SK-N-SH (cell line): ENCODE data around the gene MT1F.

Source experiments
- EP300 ChIP-seq, 2 experiments: IDR thresholded peaks; 2 replicates each; pipeline versions ENCODE4 v1.4.0 to v1.6.1; 2012; ENCODE audit warnings: borderline replicate concordance in 1 of 2, low read depth in 1 of 2, low read length in 1 of 2
- EZH2phosphoT487 ChIP-seq: fragments of 200-600 bp; sonication (generic); IDR thresholded peaks from 2 replicates; pipeline ENCODE4 v1.6.1; 2017; ENCODE audit warnings: low read depth, mixed run types, mild to moderate bottlenecking, antibody characterized with exemption, moderate library complexity, borderline replicate concordance
- FOSL2 ChIP-seq: IDR thresholded peaks from 2 replicates; pipeline ENCODE4 v1.4.0; 2012; ENCODE audit warnings: low read depth, mild to moderate bottlenecking, moderate library complexity, borderline replicate concordance
- FOXM1 ChIP-seq: IDR thresholded peaks from 2 replicates; pipeline ENCODE4 v1.4.0; 2012; ENCODE audit warnings: low read depth, mild to moderate bottlenecking
- GABPA ChIP-seq: IDR thresholded peaks from 2 replicates; pipeline ENCODE4 v1.4.0; 2012; ENCODE audit warnings: low read depth, mild to moderate bottlenecking
- JUND ChIP-seq: IDR thresholded peaks from 2 replicates; pipeline ENCODE4 v1.4.0; 2012
- PBX3 ChIP-seq: IDR thresholded peaks from 2 replicates; pipeline ENCODE4; 2012
- POLR2AphosphoS5 ChIP-seq: IDR thresholded peaks from 2 replicates; pipeline ENCODE4 v1.6.1; 2012; ENCODE audit warnings: low read depth, low read length
- SIN3A ChIP-seq: IDR thresholded peaks from 2 replicates; pipeline ENCODE4 v1.6.1; 2012; ENCODE audit warnings: low read depth, mild to moderate bottlenecking, low read length, moderate library complexity, borderline replicate concordance
- SMC3 ChIP-seq: IDR thresholded peaks from 2 replicates; pipeline ENCODE4 v1.6.1; 2012; ENCODE audit warnings: low read depth, low read length, improper control_type of control experiment
- YY1 ChIP-seq: IDR thresholded peaks from 2 replicates; pipeline ENCODE4 v1.4.0; 2012; ENCODE audit warnings: low read depth, mild to moderate bottlenecking
- TF ChIP-seq, protein P1 (sequence below): fragments of 150-350 bp; IDR thresholded peaks from 2 replicates; pipeline ENCODE4 v1.6.1; 2017; ENCODE audit warnings: antibody characterized with exemption, low read length, low read depth, borderline replicate concordance

DNA sequence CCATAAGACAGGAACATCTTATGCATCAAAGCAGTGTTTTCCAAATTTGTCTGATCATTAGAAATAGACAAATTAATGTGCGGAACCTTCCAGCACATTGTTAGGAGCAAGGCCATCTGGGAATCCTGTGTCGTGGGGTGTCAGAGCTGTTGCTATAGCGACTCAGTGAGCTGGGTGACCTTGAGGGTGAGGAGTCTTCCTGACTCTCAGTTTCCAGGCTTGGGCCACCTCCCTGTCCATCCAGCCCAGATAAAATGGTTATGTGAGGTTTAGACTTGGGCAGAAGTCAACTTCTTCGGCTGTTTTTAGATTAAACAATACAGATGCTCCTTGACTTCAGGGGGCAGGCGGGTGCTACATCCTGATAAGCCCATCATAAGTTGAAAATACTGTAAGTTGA, 45.1 kb downstream of the MT1F start:
- TF ChIP-seq GABPA, result no peak
- no peak for TF ChIP-seq SIN3A
- TF ChIP-seq EP300 (IDR thresholded peaks at IDR 0.05; ENCODE audit: borderline replicate concordance in 1 of 2, low read depth in 1 of 2, low read length in 1 of 2), result no peak
- no peak for TF ChIP-seq EZH2phosphoT487
- TF ChIP-seq FOXM1, result no peak
- TF ChIP-seq PBX3, result no peak
- no peak for TF ChIP-seq FOSL2
- TF ChIP-seq YY1, result no peak
- TF ChIP-seq SMC3, result no peak
- TF ChIP-seq, protein P1, sequence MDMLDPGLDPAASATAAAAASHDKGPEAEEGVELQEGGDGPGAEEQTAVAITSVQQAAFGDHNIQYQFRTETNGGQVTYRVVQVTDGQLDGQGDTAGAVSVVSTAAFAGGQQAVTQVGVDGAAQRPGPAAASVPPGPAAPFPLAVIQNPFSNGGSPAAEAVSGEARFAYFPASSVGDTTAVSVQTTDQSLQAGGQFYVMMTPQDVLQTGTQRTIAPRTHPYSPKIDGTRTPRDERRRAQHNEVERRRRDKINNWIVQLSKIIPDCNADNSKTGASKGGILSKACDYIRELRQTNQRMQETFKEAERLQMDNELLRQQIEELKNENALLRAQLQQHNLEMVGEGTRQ, result no peak
- no peak for TF ChIP-seq JUND
- TF ChIP-seq POLR2AphosphoS5, result no peak
